ENCODE data around the gene SOCS1. TPM values are rescaled to one million over a fixed set of nuclear protein-coding genes. Genes with fewer than 3 reads are reported as not detected.

Gene SOCS1
- polyA plus RNA-seq, 1 of the 3 experiments (the other 2 are of a cell fraction): 8.6 TPM

- Histone ChIP-seq H2AFZ (ENCODE audit: low read depth) (no peak overlapping the region), H3K9me3 (no peaks in the 10 kb centered on the region), H3K4me2 (no peak overlapping the region), H3K79me2 (ENCODE audit: insufficient read depth) (no peaks in the 10 kb centered on the region), H3K4me1 (ENCODE audit: control insufficient read depth in 1 of 2, insufficient read depth in 2 of 2, low read depth in 1 of 2, low read length in 1 of 2) (peaks cover 0 to 3% of the 10 kb centered on the region in 2 experiments; a peak in 1 of 4 replicates), H3K9me2 (no peaks in the 10 kb centered on the region), H3K36me3 (replicated peaks in 1 of 2; ENCODE audit: control insufficient read depth in 1 of 2, insufficient read depth in 2 of 2, low read length in 1 of 2) (no peaks in the 10 kb centered on the region), H4K20me1 (ENCODE audit: insufficient read depth) (no peaks in the 10 kb centered on the region), H3K9ac (no peak overlapping the region), H3K4me3 (ENCODE audit: low read depth in 2 of 2, low read length in 1 of 2) (no peak overlapping the region), H3F3A (replicated peaks; ENCODE audit: insufficient read depth) (no peaks in the 10 kb centered on the region), H3K27me3 (ENCODE audit: insufficient read depth) (no peaks in the 10 kb centered on the region), H3K27ac (ENCODE audit: low read depth in 2 of 2, low read length in 1 of 2) (no peak overlapping the region)
- POLR2A ChIA-PET: no interaction called here
- 77% methylated on average over 11 of the region's 16 CpGs for WGBS (ENCODE audit: low lambda C conversion rate)
- TF ChIP-seq RCOR1 (IDR thresholded peaks at IDR 0.05; ENCODE audit: low read length) (no peak), SIN3A (IDR thresholded peaks at IDR 0.05; ENCODE audit: borderline replicate concordance, low read depth, low read length) (no peak)
- CTCF ChIA-PET: interaction anchor here (0.9 kb wide), 2 partner anchors 42 to 242 kb away, joined by 3 to 4 read pairs; no protein-coding TSS in a partner anchor
- DNase-seq: no peak
Measured at GRCh38 chr16:11212798-11213196, 43.2 kb downstream of the SOCS1 start.

DNA sequence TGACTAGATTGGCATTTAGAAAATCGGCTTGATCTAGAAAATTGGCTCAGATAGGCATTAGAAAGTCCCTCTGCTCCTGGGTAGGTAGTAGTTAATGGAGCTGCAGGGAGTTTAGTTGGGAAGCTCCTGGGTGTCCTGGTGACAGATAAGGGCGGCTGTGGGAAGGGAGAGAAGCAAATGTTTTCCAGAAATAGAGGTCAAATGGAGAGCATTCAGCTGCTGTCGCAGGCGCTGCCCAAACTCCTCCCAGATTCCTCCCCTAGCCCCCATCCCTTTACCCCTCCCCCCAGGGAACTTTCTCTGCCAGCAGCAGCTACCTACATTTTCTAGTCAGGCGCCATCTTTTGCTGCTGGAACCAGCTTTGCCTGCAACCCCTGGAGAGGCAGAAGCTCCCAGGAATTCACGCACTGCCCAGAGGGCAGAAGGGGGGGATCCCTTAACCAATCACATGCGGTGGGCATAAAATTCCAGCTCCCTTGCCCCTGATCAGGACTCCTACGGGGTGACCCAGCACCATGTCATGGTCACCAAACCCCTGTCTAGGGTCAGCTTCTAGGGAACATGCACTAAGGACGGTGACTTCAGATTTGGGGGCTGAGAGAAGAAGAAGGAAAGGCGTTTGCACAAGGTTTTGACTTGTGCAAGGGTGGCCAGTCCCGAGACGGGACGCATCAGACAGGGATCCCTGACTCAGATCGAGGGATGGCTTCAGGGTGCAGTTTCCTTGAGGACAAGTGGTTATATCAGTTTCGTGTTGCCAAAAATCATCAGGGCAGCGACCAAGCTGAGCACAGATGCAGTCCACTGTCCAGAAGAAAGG lies 43.8 kb downstream of the SOCS1 start:
- POLR2A ChIA-PET: no interaction called here

More for the DNA sequence above, 43.8 kb downstream of the SOCS1 start:
- Histone ChIP-seq H3F3A (replicated peaks; ENCODE audit: insufficient read depth) (no peaks in the 10 kb centered on the region), H3K79me2 (ENCODE audit: insufficient read depth) (no peaks in the 10 kb centered on the region), H3K9me3 (no peaks in the 10 kb centered on the region), H3K4me1 (ENCODE audit: control insufficient read depth in 1 of 2, insufficient read depth in 2 of 2, low read depth in 1 of 2, low read length in 1 of 2) (peaks cover 0 to 3% of the 10 kb centered on the region in 2 experiments; a peak in 1 of 4 replicates), H3K4me3 (ENCODE audit: low read depth in 2 of 2, low read length in 1 of 2) (no peak overlapping the region), H3K36me3 (replicated peaks in 1 of 2; ENCODE audit: control insufficient read depth in 1 of 2, insufficient read depth in 2 of 2, low read length in 1 of 2) (no peaks in the 10 kb centered on the region), H3K4me2 (no peak overlapping the region), H3K27me3 (ENCODE audit: insufficient read depth) (no peaks in the 10 kb centered on the region), H4K20me1 (ENCODE audit: insufficient read depth) (no peaks in the 10 kb centered on the region), H2AFZ (ENCODE audit: low read depth) (no peak overlapping the region), H3K9ac (no peak overlapping the region), H3K27ac (ENCODE audit: low read depth in 2 of 2, low read length in 1 of 2) (no peak overlapping the region), H3K9me2 (no peaks in the 10 kb centered on the region)
- WGBS (ENCODE audit: low lambda C conversion rate): 76% methylated on average over 15 of the region's 16 CpGs
- CTCF ChIA-PET: interaction anchor here (0.9 kb wide), 2 partner anchors 43 to 241 kb away, joined by 3 to 4 read pairs; no protein-coding TSS in a partner anchor
- TF ChIP-seq, protein P1, sequence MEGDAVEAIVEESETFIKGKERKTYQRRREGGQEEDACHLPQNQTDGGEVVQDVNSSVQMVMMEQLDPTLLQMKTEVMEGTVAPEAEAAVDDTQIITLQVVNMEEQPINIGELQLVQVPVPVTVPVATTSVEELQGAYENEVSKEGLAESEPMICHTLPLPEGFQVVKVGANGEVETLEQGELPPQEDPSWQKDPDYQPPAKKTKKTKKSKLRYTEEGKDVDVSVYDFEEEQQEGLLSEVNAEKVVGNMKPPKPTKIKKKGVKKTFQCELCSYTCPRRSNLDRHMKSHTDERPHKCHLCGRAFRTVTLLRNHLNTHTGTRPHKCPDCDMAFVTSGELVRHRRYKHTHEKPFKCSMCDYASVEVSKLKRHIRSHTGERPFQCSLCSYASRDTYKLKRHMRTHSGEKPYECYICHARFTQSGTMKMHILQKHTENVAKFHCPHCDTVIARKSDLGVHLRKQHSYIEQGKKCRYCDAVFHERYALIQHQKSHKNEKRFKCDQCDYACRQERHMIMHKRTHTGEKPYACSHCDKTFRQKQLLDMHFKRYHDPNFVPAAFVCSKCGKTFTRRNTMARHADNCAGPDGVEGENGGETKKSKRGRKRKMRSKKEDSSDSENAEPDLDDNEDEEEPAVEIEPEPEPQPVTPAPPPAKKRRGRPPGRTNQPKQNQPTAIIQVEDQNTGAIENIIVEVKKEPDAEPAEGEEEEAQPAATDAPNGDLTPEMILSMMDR (IDR thresholded peaks at IDR 0.05): no peak
- TF ChIP-seq TAF1 (IDR thresholded peaks at IDR 0.05; ENCODE audit: borderline replicate concordance, low read depth, low read length) (no peak), JUND (IDR thresholded peaks at IDR 0.05) (no peak), MXI1 (IDR thresholded peaks at IDR 0.05; ENCODE audit: low read depth, low read length) (no peak), EP300 (IDR thresholded peaks at IDR 0.05; ENCODE audit: borderline replicate concordance in 1 of 2, low read depth in 1 of 2, low read length in 1 of 2) (peak in 1 of 2 experiments; percentile 20; a peak in 1 of 4 replicates), RXRA (IDR thresholded peaks at IDR 0.05; ENCODE audit: borderline replicate concordance, low read depth) (no peak)
- TF ChIP-seq, protein P2, sequence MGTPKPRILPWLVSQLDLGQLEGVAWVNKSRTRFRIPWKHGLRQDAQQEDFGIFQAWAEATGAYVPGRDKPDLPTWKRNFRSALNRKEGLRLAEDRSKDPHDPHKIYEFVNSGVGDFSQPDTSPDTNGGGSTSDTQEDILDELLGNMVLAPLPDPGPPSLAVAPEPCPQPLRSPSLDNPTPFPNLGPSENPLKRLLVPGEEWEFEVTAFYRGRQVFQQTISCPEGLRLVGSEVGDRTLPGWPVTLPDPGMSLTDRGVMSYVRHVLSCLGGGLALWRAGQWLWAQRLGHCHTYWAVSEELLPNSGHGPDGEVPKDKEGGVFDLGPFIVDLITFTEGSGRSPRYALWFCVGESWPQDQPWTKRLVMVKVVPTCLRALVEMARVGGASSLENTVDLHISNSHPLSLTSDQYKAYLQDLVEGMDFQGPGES (IDR thresholded peaks at IDR 0.05; ENCODE audit: low read depth, low read length): no peak
- DNase-seq: peak; percentile 69
